Psoas muscle (tissue), 8 donors: Measurements from ENCODE around the gene DARS2. TPM values are rescaled to one million over a fixed set of nuclear protein-coding genes. Genes with fewer than 3 reads are reported as not detected.

Experiments
- ATAC-seq, 4 donors: fragments of 200-7000 bp; cut with Tn5 transposase; one replicate each; pipeline ENCODE4 v1.9.1; 2020; ENCODE audit warnings: moderate library complexity in 3 of 4, mild to moderate bottlenecking in 2 of 4
- DNase-seq, 2 donors: peaks; one replicate each; pipeline ENCODE4 v3.0.0-alpha.2; 2020
- H3K27ac ChIP-seq: fragments of 200-600 bp; one replicate; pipeline ENCODE4 v1.8.0; 2022
- H3K27me3 ChIP-seq, 3 donors: fragments of 200-600 bp in 1 of 3; one replicate each; pipeline versions ENCODE4 v1.6.1 to v1.8.0; 2013 to 2022; ENCODE audit warnings: low read length in 2 of 3, mild to moderate bottlenecking in 2 of 3, moderate library complexity in 1 of 3; ENCODE audit not compliant: insufficient read depth in 3 of 3
- H3K36me3 ChIP-seq, 2 donors: fragments of 200-600 bp in 1 of 2; one replicate each; pipeline versions ENCODE4 v1.6.1 to v1.8.0; 2013 to 2022; ENCODE audit warnings: low read depth in 1 of 2, mild to moderate bottlenecking in 1 of 2, moderate library complexity in 1 of 2; ENCODE audit not compliant: insufficient read depth in 1 of 2
- H3K4me1 ChIP-seq: fragments of 200-600 bp; one replicate; pipeline ENCODE4 v1.8.0; 2022
- H3K4me3 ChIP-seq: fragments of 200-600 bp; one replicate; pipeline ENCODE4 v1.8.0; 2022; ENCODE audit warnings: mild to moderate bottlenecking
- H3K9me3 ChIP-seq: fragments of 200-600 bp; one replicate; pipeline ENCODE4 v1.8.0; 2022
- CTCF ChIP-seq: fragments of 200-600 bp; IDR thresholded peaks from one replicate; pipeline ENCODE4 v1.8.0; 2022; ENCODE audit warnings: antibody characterized with exemption
- WGBS, 3 donors: extraction: QIAGEN DNeasy Blood & Tissue Kit; methylation state at CpG; one replicate each; pipeline versions ENCODE4 v1.1.6 to v1.1.7; 2013; 5-methylcytosine and 5-hydroxymethylcytosine counted together
- intact Hi-C, 2 donors: fragments of 100-400 bp; cut with DNase I; formaldehyde crosslinking; loops; one replicate each; pipeline versions ENCODE4 v1.11.0 to v1.14.2; 2022
- polyA plus RNA-seq, 3 donors: library from polyadenylated mRNA; stranded (reverse); fragments of 200-250 nt; gene quantifications; one replicate each; pipeline ENCODE4 v1.2.3, GENCODE V29; 2013
- total RNA-seq, 4 donors: library from RNA; stranded (reverse); fragmentation: NEBNext Ultra II Directional in 2 of 4; extraction: Animal tissue kit (Norgen Biotek cat#: 25700) in 2 of 4; gene quantifications; one replicate each; pipeline versions ENCODE4 v1.2.1 to v1.2.4, GENCODE V29; 2021 to 2023
- donor health status: healthy with polysubstance abuse.
- donor health status: DM: no; HTN: no; CAD: no; lungs with moderate emphysema.
- donor health status: Bipolar disorder and iron deficiency.
- donor health status: healthy.
- donor health status: DM: yes; HTN: yes; CAD: no.
- donor health status: DM: no; HTN: no; CAD: no.
- donor health status: DM: no; HTN: no; CAD: no.
- donor health status: DM: yes; HTN: yes; CAD: no.

The DARS2 gene
- total and polyA plus RNA-seq, 7 donors: 4.5 to 14.3 (median 7.3) TPM

- no peak for DNase-seq
- H3K9me3 ChIP-seq: no peaks in the 10 kb centered on the region
- WGBS, 3 donors: 81 to 83% (median 82%) methylated on average over 5 of the region's 5 CpGs
- no peak for TF ChIP-seq CTCF
- H3K36me3 ChIP-seq: peaks cover 4 to 76% of the 10 kb centered on the region in 2 donors
- H3K27ac ChIP-seq: peak overlapping the region; percentile 96
- H3K27me3 ChIP-seq: no peaks in the 10 kb centered on the region
- intact Hi-C loops: no loop called here
- peaks cover 24% of the 10 kb centered on the region for H3K4me1 ChIP-seq
- H3K4me3 ChIP-seq: peak overlapping the region; percentile 0
- no peak for ATAC-seq
Observed at GRCh38 chr1:173864179-173864867, 39.9 kb downstream of the DARS2 start.

DNA sequence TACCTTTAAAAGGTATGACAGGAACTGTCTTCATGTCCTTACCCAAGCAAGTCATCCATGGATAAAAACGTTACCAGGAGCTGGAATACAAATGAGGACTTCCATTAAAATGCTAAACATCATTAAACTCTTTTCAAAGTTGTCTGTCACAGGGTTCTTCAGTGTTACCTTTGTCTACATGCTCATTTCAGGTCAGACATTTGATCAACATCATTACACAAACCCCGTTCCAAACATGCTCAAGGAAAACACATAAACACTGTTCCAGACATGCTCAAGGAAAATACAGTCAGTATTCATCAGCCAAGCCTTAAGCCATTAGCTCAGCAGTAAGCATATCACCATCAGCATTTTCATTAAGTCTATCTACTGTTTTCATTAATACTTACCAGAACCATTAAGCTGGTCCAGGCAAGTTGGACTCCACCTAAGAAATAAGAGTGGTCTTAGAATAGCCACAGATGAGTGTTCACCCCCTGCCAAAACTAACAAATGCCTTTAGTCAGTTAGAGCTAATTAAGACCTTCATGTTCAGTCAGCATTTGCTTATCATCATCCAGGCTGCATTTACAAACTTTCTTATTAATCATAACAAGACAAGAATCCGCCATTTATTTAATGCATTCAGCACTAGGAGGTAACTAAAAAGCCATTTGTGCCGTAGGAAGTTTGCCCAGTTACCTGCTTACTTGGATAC is 41.1 kb downstream of the DARS2 start:
- DNase-seq: no peak
- intact Hi-C loops: loop anchor here in 1 of 2 donors (5.0 kb wide), 1 partner anchor 43 kb away; the partner anchor contains the start of genes CENPL and DARS2
- 35 to 51% (median 50%) methylated on average over 4 of the region's 4 CpGs for WGBS, 3 donors

GRCh38 chr1:173866413-173867115 is 42.1 kb downstream of the DARS2 start:
- Histone ChIP-seq H3K4me1 (peaks cover 30% of the 10 kb centered on the region), H3K4me3 (peak overlapping the region; percentile 87), H3K27ac (peak overlapping the region; percentile 96), H3K27me3 (no peaks in the 10 kb centered on the region), H3K9me3 (no peaks in the 10 kb centered on the region), H3K36me3 (peaks cover 6 to 71% of the 10 kb centered on the region in 2 donors)
- intact Hi-C loops: loop anchor here in 1 of 2 donors (5.0 kb wide), 1 partner anchor 44 kb away; the partner anchor contains the start of genes CENPL and DARS2
- DNase-seq (no peak), ATAC-seq (no peak)
- no peak for TF ChIP-seq CTCF
- WGBS, 3 donors: 26 to 32% (median 32%) methylated on average over 2 of the region's 2 CpGs

More for the DNA sequence above, 41.1 kb downstream of the DARS2 start:
- ATAC-seq: no peak
- Histone ChIP-seq H3K27ac (peak overlapping the region; percentile 96), H3K9me3 (no peaks in the 10 kb centered on the region), H3K4me3 (peak overlapping the region; percentile 87), H3K36me3 (peaks cover 4 to 71% of the 10 kb centered on the region in 2 donors), H3K27me3 (no peaks in the 10 kb centered on the region), H3K4me1 (peaks cover 30% of the 10 kb centered on the region)
- TF ChIP-seq CTCF: no peak

DNA sequence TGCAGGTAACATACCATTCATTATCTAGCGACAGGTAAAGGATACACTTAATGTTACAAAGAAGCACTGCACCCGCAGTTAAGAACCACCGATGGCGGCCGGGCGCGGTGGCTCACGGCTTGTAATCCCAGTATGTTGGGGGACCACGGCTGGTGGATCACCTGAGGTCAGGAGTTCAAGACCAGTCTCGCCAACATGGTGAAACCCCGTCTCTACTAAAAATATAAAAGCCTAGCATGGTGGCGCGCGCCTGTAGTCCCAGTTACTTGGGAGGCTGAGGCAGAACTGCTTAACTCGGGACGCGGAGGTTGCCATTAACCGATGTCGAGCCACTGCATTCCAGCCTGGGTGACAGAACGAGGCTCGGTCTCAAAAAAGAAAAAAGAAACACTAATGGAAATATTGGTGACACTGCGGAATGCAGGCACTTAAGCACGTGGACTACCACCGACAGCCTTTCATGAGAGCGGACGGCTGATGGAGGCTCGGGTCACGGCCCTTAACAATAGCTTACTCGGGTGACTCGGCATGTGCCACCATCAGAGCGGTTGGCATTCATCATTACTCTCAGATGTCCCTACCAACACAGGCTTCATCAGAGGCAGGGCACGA is 42.8 kb downstream of the DARS2 start:
- ATAC-seq (peak in 3 of 4 donors; percentile 6 to 31 (median 15)), DNase-seq (no peak)
- 6 to 7% (median 7%) methylated on average over 32 of the region's 32 CpGs for WGBS, 3 donors
- H3K4me1 ChIP-seq: peaks cover 30% of the 10 kb centered on the region
- no peaks in the 10 kb centered on the region for H3K9me3 ChIP-seq
- H3K4me3 ChIP-seq: peak overlapping the region; percentile 87
- TF ChIP-seq CTCF: no peak
- H3K27me3 ChIP-seq: no peaks in the 10 kb centered on the region
- peak overlapping the region; percentile 96 for H3K27ac ChIP-seq
- peaks cover 6 to 71% of the 10 kb centered on the region in 2 donors for H3K36me3 ChIP-seq
- intact Hi-C loops: loop anchor here in 1 of 2 donors (5.0 kb wide), 1 partner anchor 45 kb away; the partner anchor contains the start of genes CENPL and DARS2
